Caco-2 (cell line): ENCODE measurements around the gene NCAM2. TPM values are rescaled to one million over a fixed set of nuclear protein-coding genes. Genes with fewer than 3 reads are reported as not detected.
"Not testable (repeated sequence)": the region's sequence is repeated elsewhere in the genome, so short reads cannot be mapped to it uniquely, and the experiment has no call there.

ENCODE experiments used
- BruUV-seq: library from RNA; stranded (reverse); fragments of 400-500 nt; replicated peaks from 2 replicates; lab custom pipeline; 2021; lab: Mats Ljungman, UMichigan
- CTCF ChIA-PET: fragments of 300-600 bp; sonication (Branson Sonifier 250); formaldehyde crosslinking; loops from one replicate; lab custom pipeline; 2022; ENCODE audit warnings: antibody characterized with exemption; lab: Charles Lee
- POLR2A ChIA-PET: fragments of 300-600 bp; sonication (Branson Sonifier 250); formaldehyde crosslinking; loops from one replicate; lab custom pipeline; 2022; ENCODE audit warnings: antibody characterized with exemption; lab: Charles Lee
- DNase-seq, 2 experiments: peaks; one replicate each; pipeline versions ENCODE4 v3.0.0 to v3.0.0-alpha.2; 2020 to 2022
- H3K27me3 ChIP-seq: replicated peaks from 2 replicates; pipeline ENCODE4 v1.6.0; 2011; ENCODE audit warnings: low read length; ENCODE audit not compliant: control insufficient read depth, insufficient read depth
- H3K36me3 ChIP-seq: 2 replicates; pipeline ENCODE4 v1.5.1; 2011; ENCODE audit warnings: low read length; ENCODE audit not compliant: control insufficient read depth, insufficient read depth
- H3K4me1 ChIP-seq: fragments of 250-450 bp; sonication (Bioruptor Pico); 2 replicates; pipeline ENCODE4 v1.5.1; 2020; ENCODE audit warnings: mild to moderate bottlenecking
- H3K4me3 ChIP-seq: 2 replicates; pipeline ENCODE4 v1.5.1; 2011; ENCODE audit warnings: low read depth, mild to moderate bottlenecking, control low read depth, low read length
- H3K9me3 ChIP-seq: fragments of 250-450 bp; sonication (Bioruptor Pico); 2 replicates; pipeline ENCODE4 v1.5.1; 2020; ENCODE audit warnings: mild to moderate bottlenecking, moderate library complexity
- H3K27ac Mint-ChIP-seq: one replicate; pipeline ENCODE4 v1.8.0; 2022; ENCODE audit warnings: mixed read lengths; ENCODE audit not compliant: unreplicated experiment
- H3K27me3 Mint-ChIP-seq: one replicate; pipeline ENCODE4 v1.8.0; 2022; ENCODE audit warnings: mixed read lengths; ENCODE audit not compliant: insufficient read depth, unreplicated experiment
- H3K36me3 Mint-ChIP-seq: one replicate; pipeline ENCODE4 v1.8.0; 2022; ENCODE audit warnings: mild to moderate bottlenecking, mixed read lengths; ENCODE audit not compliant: insufficient read depth, unreplicated experiment
- H3K4me1 Mint-ChIP-seq: one replicate; pipeline ENCODE4 v1.8.0; 2022; ENCODE audit warnings: low read depth, mixed read lengths; ENCODE audit not compliant: unreplicated experiment
- H3K4me3 Mint-ChIP-seq: one replicate; pipeline ENCODE4 v1.8.0; 2022; ENCODE audit warnings: mild to moderate bottlenecking, moderate library complexity, mixed read lengths; ENCODE audit not compliant: unreplicated experiment
- H3K9me3 Mint-ChIP-seq: one replicate; pipeline ENCODE4 v1.8.0; 2022; ENCODE audit warnings: mixed read lengths; ENCODE audit not compliant: unreplicated experiment
- intact Hi-C: fragments of 100-400 bp; cut with micrococcal nuclease; formaldehyde crosslinking; loops from one replicate; pipeline ENCODE4 v1.10.0; 2022; ENCODE audit not compliant: unreplicated experiment
- total RNA-seq: library from RNA; stranded (reverse); gene quantifications from 2 replicates; pipeline ENCODE4 v1.2.3, GENCODE V29; 2022
- TF ChIP-seq, protein P1 (sequence below), 2 experiments: fragments of 200-600 bp in 1 of 2; IDR thresholded peaks; 1 replicate in 1 of 2; 2 replicates in 1 of 2; pipeline versions ENCODE4 v1.5.1 to v1.8.0; 2011 to 2022; ENCODE audit warnings: antibody characterized with exemption in 1 of 2, control low read depth in 1 of 2, inconsistent platforms in 1 of 2, low read depth in 1 of 2, low read length in 1 of 2, mild to moderate bottlenecking in 1 of 2, moderate library complexity in 1 of 2; ENCODE audit not compliant: insufficient read depth in 1 of 2, severe bottlenecking in 1 of 2, unreplicated experiment in 1 of 2

Gene NCAM2
- total RNA-seq, 1 experiment from 2014 or later, result not detected

DNA sequence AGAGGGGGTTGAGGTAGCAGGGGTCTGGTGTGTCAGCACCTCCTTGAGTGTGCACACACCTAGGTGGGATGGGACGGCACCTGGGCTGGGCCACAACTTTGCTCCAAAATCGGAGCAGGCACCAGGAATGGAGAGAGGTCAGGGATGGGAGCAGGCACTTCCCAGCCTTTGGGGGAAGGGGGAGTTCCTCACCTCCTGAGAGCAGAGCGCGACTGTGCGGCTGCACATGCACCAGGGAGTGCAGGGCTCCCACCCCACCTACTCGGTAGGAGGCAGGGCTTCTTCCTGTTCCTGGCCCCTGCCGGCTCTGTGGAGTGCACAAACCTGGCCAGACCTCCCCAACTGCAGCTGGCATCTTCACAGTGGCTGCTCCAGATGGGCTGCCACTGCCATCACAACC lies 399.3 kb downstream of the NCAM2 start:
- DNase-seq, result no peak
- no peaks in the 10 kb centered on the region for H3K27me3 Mint-ChIP-seq
- no peak overlapping the region for H3K4me3 Mint-ChIP-seq
- TF ChIP-seq, protein P1, sequence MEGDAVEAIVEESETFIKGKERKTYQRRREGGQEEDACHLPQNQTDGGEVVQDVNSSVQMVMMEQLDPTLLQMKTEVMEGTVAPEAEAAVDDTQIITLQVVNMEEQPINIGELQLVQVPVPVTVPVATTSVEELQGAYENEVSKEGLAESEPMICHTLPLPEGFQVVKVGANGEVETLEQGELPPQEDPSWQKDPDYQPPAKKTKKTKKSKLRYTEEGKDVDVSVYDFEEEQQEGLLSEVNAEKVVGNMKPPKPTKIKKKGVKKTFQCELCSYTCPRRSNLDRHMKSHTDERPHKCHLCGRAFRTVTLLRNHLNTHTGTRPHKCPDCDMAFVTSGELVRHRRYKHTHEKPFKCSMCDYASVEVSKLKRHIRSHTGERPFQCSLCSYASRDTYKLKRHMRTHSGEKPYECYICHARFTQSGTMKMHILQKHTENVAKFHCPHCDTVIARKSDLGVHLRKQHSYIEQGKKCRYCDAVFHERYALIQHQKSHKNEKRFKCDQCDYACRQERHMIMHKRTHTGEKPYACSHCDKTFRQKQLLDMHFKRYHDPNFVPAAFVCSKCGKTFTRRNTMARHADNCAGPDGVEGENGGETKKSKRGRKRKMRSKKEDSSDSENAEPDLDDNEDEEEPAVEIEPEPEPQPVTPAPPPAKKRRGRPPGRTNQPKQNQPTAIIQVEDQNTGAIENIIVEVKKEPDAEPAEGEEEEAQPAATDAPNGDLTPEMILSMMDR (IDR thresholded peaks at IDR 0.05; ENCODE audit: insufficient read depth in 1 of 2, low read depth in 1 of 2, low read length in 1 of 2, severe bottlenecking in 1 of 2, unreplicated experiment in 1 of 2), result no peak
- H3K27ac Mint-ChIP-seq, result no peak overlapping the region
- intact Hi-C loops, result no loop called here
- no peaks in the 10 kb centered on the region for H3K27me3 ChIP-seq
- H3K4me1 Mint-ChIP-seq, result no peaks in the 10 kb centered on the region
- ChIA-PET POLR2A (no interaction called here), CTCF (no interaction called here)
- H3K9me3 Mint-ChIP-seq, result peaks cover 15% of the 10 kb centered on the region
- no peaks in the 10 kb centered on the region for H3K9me3 ChIP-seq
- no peaks in the 10 kb centered on the region for H3K4me1 ChIP-seq
- no peaks in the 10 kb centered on the region for H3K36me3 ChIP-seq
- H3K36me3 Mint-ChIP-seq, result no peaks in the 10 kb centered on the region
- no peak overlapping the region for H3K4me3 ChIP-seq
- BruUV-seq, result no TSS peak

DNA sequence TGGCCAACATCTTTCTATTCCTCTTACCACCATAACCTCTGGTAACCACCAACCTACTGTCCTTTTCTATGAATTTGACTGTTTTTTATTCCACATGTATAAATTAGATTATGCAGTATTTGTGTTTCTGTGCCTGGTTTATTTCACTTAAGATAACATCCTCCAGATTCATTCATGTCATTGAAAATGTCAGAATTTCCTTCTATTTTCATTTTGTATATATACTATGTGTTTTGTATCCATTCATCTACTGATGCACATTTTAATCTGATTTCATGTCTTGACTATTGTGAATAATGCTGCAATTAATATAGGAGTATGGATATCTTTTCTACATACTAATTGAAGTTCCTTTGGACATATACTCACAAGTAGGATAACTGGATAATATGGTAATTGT lies 403.2 kb downstream of the NCAM2 start:
- no peaks in the 10 kb centered on the region for H3K36me3 ChIP-seq
- Mint-ChIP-seq H3K27me3 (no peaks in the 10 kb centered on the region), H3K27ac (no peak overlapping the region), H3K9me3 (peaks cover 9% of the 10 kb centered on the region), H3K4me3 (no peak overlapping the region), H3K36me3 (no peaks in the 10 kb centered on the region), H3K4me1 (no peaks in the 10 kb centered on the region)
- no TSS peak for BruUV-seq
- intact Hi-C loops, result no loop called here
- no peaks in the 10 kb centered on the region for H3K27me3 ChIP-seq
- ChIA-PET POLR2A (no interaction called here), CTCF (no interaction called here)
- no peaks in the 10 kb centered on the region for H3K4me1 ChIP-seq
- no peak overlapping the region for H3K4me3 ChIP-seq
- no peak for DNase-seq
- TF ChIP-seq, protein P1 (IDR thresholded peaks at IDR 0.05; ENCODE audit: insufficient read depth in 1 of 2, low read depth in 1 of 2, low read length in 1 of 2, severe bottlenecking in 1 of 2, unreplicated experiment in 1 of 2), result no peak
- no peaks in the 10 kb centered on the region for H3K9me3 ChIP-seq

DNA sequence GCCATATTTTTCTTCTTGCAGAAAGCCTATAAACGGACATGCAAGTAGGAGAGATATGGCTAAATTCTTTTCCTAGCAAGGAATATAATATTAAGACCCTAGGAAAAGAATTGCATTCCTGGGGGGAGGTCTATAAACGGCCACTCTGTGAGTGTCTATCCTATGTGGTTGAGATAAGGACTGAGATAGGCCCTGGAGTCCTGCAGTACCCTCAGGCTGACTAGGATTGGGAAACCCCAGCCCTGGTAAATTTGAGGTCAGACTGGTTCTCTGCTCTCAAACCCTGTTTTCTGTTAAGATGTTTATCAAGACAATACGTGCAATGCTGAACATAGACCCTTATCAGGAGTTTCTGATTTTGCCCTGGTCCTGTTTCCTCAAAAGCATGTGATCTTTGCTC lies 404.0 kb downstream of the NCAM2 start:
- H3K9me3 Mint-ChIP-seq, H3K4me1 ChIP-seq, H3K27me3 Mint-ChIP-seq, H3K27me3 ChIP-seq, DNase-seq, H3K4me3 ChIP-seq, H3K36me3 ChIP-seq, H3K36me3 Mint-ChIP-seq, H3K4me3 Mint-ChIP-seq, intact Hi-C loops, H3K27ac Mint-ChIP-seq, H3K4me1 Mint-ChIP-seq, CTCF ChIA-PET, POLR2A ChIA-PET, BruUV-seq, H3K9me3 ChIP-seq: not testable (repeated sequence)

DNA sequence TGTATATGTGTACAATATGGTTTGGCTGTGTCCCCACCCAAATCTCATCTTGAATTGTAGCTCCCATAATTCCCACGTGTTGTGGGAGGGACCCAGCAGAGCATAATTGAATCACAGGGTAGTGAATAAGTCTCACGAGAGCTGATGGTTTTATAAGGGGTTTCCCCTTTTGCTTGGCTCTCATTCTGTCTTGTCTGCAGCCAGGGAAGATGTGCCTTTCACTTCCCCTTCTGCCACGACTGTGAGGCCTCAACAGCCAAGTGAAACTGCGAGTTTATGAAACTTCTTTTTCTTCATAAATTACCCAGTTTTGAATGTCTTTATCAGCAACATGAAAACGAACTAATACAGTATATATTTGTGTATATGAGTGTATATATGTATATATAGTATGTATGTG lies 406.1 kb downstream of the NCAM2 start:
- H3K36me3 Mint-ChIP-seq, H3K9me3 ChIP-seq, H3K4me3 ChIP-seq, H3K9me3 Mint-ChIP-seq, intact Hi-C loops, H3K27me3 ChIP-seq, CTCF ChIA-PET, H3K4me1 Mint-ChIP-seq, H3K27me3 Mint-ChIP-seq, H3K4me3 Mint-ChIP-seq, BruUV-seq, H3K27ac Mint-ChIP-seq, DNase-seq, H3K36me3 ChIP-seq, POLR2A ChIA-PET, H3K4me1 ChIP-seq: not testable (repeated sequence)
